Prostate gland (tissue), 2 donors: ENCODE data around the gene MAGEB3. TPM values are rescaled to one million over a fixed set of nuclear protein-coding genes. Genes with fewer than 3 reads are reported as not detected.
"Not testable (repeated sequence)": the region's sequence is repeated elsewhere in the genome, so short reads cannot be mapped to it uniquely, and the experiment has no call there.

Experiments used
- DNase-seq: peaks from one replicate; pipeline ENCODE4 v3.0.0-alpha.2; 2019; ENCODE audit warnings: low spot score
- H3K27ac ChIP-seq, 2 donors: fragments of 200-600 bp; sonication (generic); 2 replicates each; pipeline ENCODE4 v1.5.1; 2017 to 2019
- H3K27me3 ChIP-seq: fragments of 200-600 bp; sonication (generic); replicated peaks from 2 replicates; pipeline ENCODE4 v1.5.1; 2019; ENCODE audit not compliant: insufficient read depth
- H3K36me3 ChIP-seq, 2 donors: fragments of 200-600 bp; sonication (generic); 1 replicate in 1 of 2; 2 replicates in 1 of 2; pipeline versions ENCODE4 v1.5.1 to v1.8.1; 2017 to 2019
- H3K4me1 ChIP-seq: fragments of 200-600 bp; sonication (generic); replicated peaks from 2 replicates; pipeline ENCODE4 v1.5.1; 2019
- H3K4me3 ChIP-seq, 2 donors: fragments of 200-600 bp; sonication (generic); 2 replicates each; pipeline ENCODE4 v1.5.1; 2017 to 2019
- H3K9me3 ChIP-seq: fragments of 200-600 bp; sonication (generic); 2 replicates; pipeline ENCODE4 v1.5.1; 2017
- POLR2A ChIP-seq: fragments of 450-650 bp; IDR thresholded peaks from one replicate; pipeline ENCODE4 v1.6.1; 2016; ENCODE audit warnings: antibody characterized with exemption, mild to moderate bottlenecking
- POLR2AphosphoS5 ChIP-seq: sonication (generic); formaldehyde crosslinking; IDR thresholded peaks from one replicate; pipeline ENCODE4 v1.6.1; 2017; ENCODE audit warnings: antibody characterized with exemption
- WGBS: methylation state at CpG from one replicate; pipeline ENCODE4 v1.1.5; 2018; 5-methylcytosine and 5-hydroxymethylcytosine counted together
- intact Hi-C: fragments of 100-400 bp; cut with DNase I; formaldehyde crosslinking; loops from one replicate; pipeline ENCODE4 v1.14.2; 2022
- total RNA-seq, 2 donors: library from RNA; depleted of rRNA; stranded (reverse); fragments of >200 nt; gene quantifications; one replicate each; pipeline ENCODE4 v1.1.0, GENCODE V29; 2016
- TF ChIP-seq, protein P1 (sequence below), 4 experiments: fragments of 200-600 bp in 2 of 4; fragments of 450-650 bp in 2 of 4; sonication (generic) in 2 of 4; IDR thresholded peaks; 1 replicate in 3 of 4; 2 replicates in 1 of 4; pipeline ENCODE4 v1.5.1; 2016 to 2019; ENCODE audit warnings: antibody characterized with exemption in 4 of 4, mild to moderate bottlenecking in 2 of 4, moderate library complexity in 2 of 4

Gene MAGEB3, protein sequence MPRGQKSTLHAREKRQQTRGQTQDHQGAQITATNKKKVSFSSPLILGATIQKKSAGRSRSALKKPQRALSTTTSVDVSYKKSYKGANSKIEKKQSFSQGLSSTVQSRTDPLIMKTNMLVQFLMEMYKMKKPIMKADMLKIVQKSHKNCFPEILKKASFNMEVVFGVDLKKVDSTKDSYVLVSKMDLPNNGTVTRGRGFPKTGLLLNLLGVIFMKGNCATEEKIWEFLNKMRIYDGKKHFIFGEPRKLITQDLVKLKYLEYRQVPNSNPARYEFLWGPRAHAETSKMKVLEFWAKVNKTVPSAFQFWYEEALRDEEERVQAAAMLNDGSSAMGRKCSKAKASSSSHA
- total RNA-seq, result 10 to 100 TPM in 1 of 2 donors, not detected in 1; 14.0 TPM

DNA sequence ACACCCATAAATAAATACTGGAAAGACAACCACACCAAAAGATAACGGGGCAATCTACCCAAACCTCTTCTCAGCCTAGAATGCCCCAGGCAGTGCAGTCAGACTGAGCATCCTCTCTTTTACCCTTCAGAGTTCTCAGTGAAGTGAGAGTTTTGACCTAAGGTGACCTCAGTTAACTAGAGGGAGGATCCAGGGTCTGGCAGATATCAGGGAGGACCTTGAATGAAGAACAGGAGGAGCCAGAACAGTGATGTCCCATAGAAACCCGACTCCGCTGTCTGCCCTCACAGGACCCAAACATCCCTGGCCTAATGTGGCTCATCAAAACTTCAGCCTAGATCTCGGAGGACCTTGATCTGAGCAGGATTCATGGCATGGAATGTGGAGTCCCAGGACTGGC, at the start of gene MAGEB3:
TSS of gene MAGEB3 (plus strand) at position 263 of the 400 bp plus-strand sequence. CDS start 5,268 bp downstream, outside the sequence.
- Histone ChIP-seq H3K27me3 (no peaks in the 10 kb centered on the region), H3K4me3 (no peak within 1 kb of the TSS), H3K36me3 (no peaks in the 10 kb centered on the region), H3K27ac (no peak within 1 kb of the TSS), H3K9me3 (no peaks in the 10 kb centered on the region), H3K4me1 (no peaks in the 10 kb centered on the region)
- TF ChIP-seq POLR2A, result no peak
- no peak for TF ChIP-seq POLR2AphosphoS5
- TF ChIP-seq, protein P1, sequence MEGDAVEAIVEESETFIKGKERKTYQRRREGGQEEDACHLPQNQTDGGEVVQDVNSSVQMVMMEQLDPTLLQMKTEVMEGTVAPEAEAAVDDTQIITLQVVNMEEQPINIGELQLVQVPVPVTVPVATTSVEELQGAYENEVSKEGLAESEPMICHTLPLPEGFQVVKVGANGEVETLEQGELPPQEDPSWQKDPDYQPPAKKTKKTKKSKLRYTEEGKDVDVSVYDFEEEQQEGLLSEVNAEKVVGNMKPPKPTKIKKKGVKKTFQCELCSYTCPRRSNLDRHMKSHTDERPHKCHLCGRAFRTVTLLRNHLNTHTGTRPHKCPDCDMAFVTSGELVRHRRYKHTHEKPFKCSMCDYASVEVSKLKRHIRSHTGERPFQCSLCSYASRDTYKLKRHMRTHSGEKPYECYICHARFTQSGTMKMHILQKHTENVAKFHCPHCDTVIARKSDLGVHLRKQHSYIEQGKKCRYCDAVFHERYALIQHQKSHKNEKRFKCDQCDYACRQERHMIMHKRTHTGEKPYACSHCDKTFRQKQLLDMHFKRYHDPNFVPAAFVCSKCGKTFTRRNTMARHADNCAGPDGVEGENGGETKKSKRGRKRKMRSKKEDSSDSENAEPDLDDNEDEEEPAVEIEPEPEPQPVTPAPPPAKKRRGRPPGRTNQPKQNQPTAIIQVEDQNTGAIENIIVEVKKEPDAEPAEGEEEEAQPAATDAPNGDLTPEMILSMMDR (IDR thresholded peaks at IDR 0.05), result no peak
- intact Hi-C loops, result no loop called here
- no peak for DNase-seq
- 63% methylated on average over 4 of the region's 4 CpGs for WGBS

DNA sequence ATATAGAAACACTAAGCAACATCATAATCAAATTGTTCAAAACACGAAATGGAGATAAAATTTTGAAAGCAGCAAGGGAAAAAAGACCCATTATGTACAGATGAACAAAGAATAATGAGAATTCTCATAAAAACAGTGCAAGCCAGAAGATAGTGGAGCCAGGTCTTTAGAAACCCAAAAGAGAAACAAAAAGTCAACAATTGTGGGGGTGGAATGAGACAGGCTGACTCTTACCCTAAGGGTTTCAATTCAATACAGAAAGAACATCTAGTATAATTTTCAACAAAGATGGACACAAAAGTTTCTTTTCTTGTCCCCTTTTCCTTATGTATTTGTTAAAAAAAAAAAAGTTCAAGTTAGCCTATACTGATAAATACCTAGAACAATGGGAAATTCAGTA, 49.1 kb upstream of the MAGEB3 start:
- WGBS, result 23% methylated on average over 1 of the region's 1 CpG
- Histone ChIP-seq H3K9me3 (no peaks in the 10 kb centered on the region), H3K4me3 (no peak overlapping the region), H3K27me3 (no peaks in the 10 kb centered on the region), H3K36me3 (no peaks in the 10 kb centered on the region), H3K4me1 (no peaks in the 10 kb centered on the region), H3K27ac (no peak overlapping the region)
- intact Hi-C loops, result no loop called here
- TF ChIP-seq POLR2AphosphoS5 (no peak), POLR2A (no peak)
- TF ChIP-seq, protein P1 (IDR thresholded peaks at IDR 0.05), result no peak
- DNase-seq, result no peak

DNA sequence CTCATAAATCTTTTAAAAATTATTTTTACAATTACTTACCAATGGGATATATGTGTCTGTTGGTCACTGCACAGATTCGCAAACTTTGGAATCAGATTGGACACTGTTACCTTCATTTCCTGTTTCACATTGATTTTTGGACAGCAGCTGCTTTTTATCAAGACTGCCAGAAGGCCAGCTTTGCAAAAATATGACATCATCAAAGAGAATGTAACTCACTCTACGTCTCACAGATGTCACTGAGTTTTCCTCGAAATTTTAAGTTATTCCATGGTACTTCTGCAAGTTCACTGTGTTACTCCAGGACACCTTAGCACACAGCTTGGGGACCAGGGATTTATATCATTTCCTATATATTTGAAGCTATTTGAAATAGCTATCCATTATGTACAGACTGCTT, 46.9 kb upstream of the MAGEB3 start:
- Histone ChIP-seq H3K4me3 (no peak overlapping the region), H3K27ac (no peak overlapping the region), H3K9me3 (no peaks in the 10 kb centered on the region), H3K4me1 (no peaks in the 10 kb centered on the region), H3K27me3 (no peaks in the 10 kb centered on the region), H3K36me3 (no peaks in the 10 kb centered on the region)
- no peak for TF ChIP-seq POLR2AphosphoS5
- no peak for TF ChIP-seq POLR2A
- TF ChIP-seq, protein P1 (IDR thresholded peaks at IDR 0.05), result no peak
- WGBS, result 68% methylated on average over 3 of the region's 3 CpGs
- intact Hi-C loops, result no loop called here
- no peak for DNase-seq

DNA sequence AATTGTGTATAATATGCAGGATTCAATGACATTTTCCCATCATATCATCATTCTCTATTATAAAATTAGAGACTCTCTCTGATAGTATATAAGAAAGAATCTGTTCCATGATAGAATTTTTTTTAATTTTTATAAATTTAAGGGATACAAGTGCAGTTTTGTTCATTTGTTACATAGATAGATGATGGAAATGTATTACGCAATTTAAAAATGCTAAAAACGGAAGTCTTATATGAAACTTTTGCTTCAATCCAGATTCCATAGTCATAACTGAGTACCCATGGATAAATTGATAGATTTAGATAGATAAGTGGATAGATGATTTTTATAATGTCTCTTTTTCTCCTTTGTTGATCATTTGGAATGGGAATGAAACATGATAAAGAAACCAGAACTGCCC, 40.0 kb upstream of the MAGEB3 start:
- Histone ChIP-seq H3K4me1 (no peaks in the 10 kb centered on the region), H3K4me3 (no peak overlapping the region), H3K27ac (no peak overlapping the region), H3K27me3 (no peaks in the 10 kb centered on the region), H3K9me3 (no peaks in the 10 kb centered on the region), H3K36me3 (no peaks in the 10 kb centered on the region)
- intact Hi-C loops, result no loop called here
- TF ChIP-seq, protein P1 (IDR thresholded peaks at IDR 0.05), result no peak
- no peak for TF ChIP-seq POLR2A
- no peak for TF ChIP-seq POLR2AphosphoS5
- DNase-seq, result no peak
- WGBS, result 96% methylated on average over 2 of the region's 2 CpGs

DNA sequence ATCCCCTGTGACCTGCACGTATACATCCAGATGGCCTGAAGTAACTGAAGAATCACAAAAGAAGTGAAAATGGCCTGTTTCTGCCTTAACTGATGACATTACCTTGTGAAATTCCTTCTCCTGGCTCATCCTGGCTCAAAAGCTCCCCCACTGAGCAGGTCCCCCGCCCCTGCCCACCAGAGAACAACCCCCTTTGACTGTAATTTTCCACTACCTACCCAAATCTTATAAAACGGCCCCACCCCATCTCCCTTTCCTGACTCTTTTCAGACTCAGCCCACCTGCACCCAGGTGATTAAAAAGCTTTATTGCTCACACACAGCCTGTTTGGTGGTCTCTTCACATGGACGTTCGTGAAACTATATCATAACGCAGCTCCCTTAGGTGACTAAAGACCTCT, 36.5 kb upstream of the MAGEB3 start:
- H3K4me1 ChIP-seq, intact Hi-C loops, H3K9me3 ChIP-seq, H3K27ac ChIP-seq, H3K27me3 ChIP-seq, H3K4me3 ChIP-seq, H3K36me3 ChIP-seq, DNase-seq: not testable (repeated sequence)
- WGBS, result 82% methylated on average over 6 of the region's 6 CpGs
